Medulla oblongata (tissue), 1 donor: ENCODE data around the gene RARG.

Experiments
- DNase-seq: peaks from one replicate; pipeline ENCODE4 v3.0.0-alpha.2; 2015; ENCODE audit errors: extremely low spot score

Gene RARG

GRCh38 chr12:53223389-53224060 is 8.5 kb downstream of the RARG start:
- peak; percentile 81 for DNase-seq

GRCh38 chr12:53222806-53223261 is 9.2 kb downstream of the RARG start:
- DNase-seq = peak; percentile 12

GRCh38 chr12:53222170-53222721 is 9.8 kb downstream of the RARG start:
- DNase-seq = peak; percentile 35

GRCh38 chr12:53221203-53222080 is 10.6 kb downstream of the RARG start:
- peak; percentile 72 for DNase-seq

- peak; percentile 88 for DNase-seq
Measured at GRCh38 chr12:53220694-53221202, 11.3 kb downstream of the RARG start.

- DNase-seq = peak; percentile 66
Measured at GRCh38 chr12:53219956-53220693, 11.9 kb downstream of the RARG start.

GRCh38 chr12:53219292-53219955 is 12.6 kb downstream of the RARG start:
- DNase-seq = peak; percentile 25

GRCh38 chr12:53218551-53219291 is 13.3 kb downstream of the RARG start:
- DNase-seq = no peak

- DNase-seq = peak; percentile 10
Measured at GRCh38 chr12:53217931-53218307, 14.1 kb downstream of the RARG start.

GRCh38 chr12:53217051-53217930 is 14.7 kb downstream of the RARG start:
- peak; percentile 12 for DNase-seq

- no peak for DNase-seq
Measured at GRCh38 chr12:53215497-53215896, 16.5 kb downstream of the RARG start.

- no peak for DNase-seq
Measured at GRCh38 chr12:53214687-53215455, 17.1 kb downstream of the RARG start.

GRCh38 chr12:53214221-53214620 is 17.8 kb downstream of the RARG start:
- no peak for DNase-seq

GRCh38 chr12:53213348-53213747 is 18.7 kb downstream of the RARG start:
- peak; percentile 83 for DNase-seq

- DNase-seq = no peak
Measured at GRCh38 chr12:53212931-53213330, 19.1 kb downstream of the RARG start.

- DNase-seq = no peak
Measured at GRCh38 chr12:53211476-53212381, 20.3 kb downstream of the RARG start.

GRCh38 chr12:53210843-53211242 is 21.2 kb downstream of the RARG start:
- no peak for DNase-seq
